Right lobe of liver (tissue), 6 donors: ENCODE results near the gene C10orf71. TPM values are rescaled to one million over a fixed set of nuclear protein-coding genes. Genes with fewer than 3 reads are reported as not detected.

ENCODE experiments used
- ATAC-seq, 4 donors: fragments of 200-7000 bp; cut with Tn5 transposase; one replicate each; pipeline ENCODE4 v1.9.1; 2020; ENCODE audit warnings: mild to moderate bottlenecking in 4 of 4, moderate library complexity in 4 of 4
- DNase-seq, 3 donors: peaks; one replicate each; pipeline ENCODE4 v3.0.0-alpha.2; 2020
- H3K27ac ChIP-seq, 3 donors: fragments of 200-600 bp; one replicate each; pipeline ENCODE4 v1.8.0; 2022
- H3K27me3 ChIP-seq, 2 donors: fragments of 200-600 bp; one replicate each; pipeline ENCODE4 v1.8.0; 2022
- H3K36me3 ChIP-seq, 4 donors: fragments of 200-600 bp; sonication (generic) in 1 of 4; one replicate each; pipeline versions ENCODE4 v1.5.1 to v1.8.0; 2017 to 2022; ENCODE audit warnings: control low read depth in 1 of 4
- H3K4me1 ChIP-seq, 4 donors: fragments of 200-600 bp; sonication (generic) in 1 of 4; one replicate each; pipeline versions ENCODE4 v1.5.1 to v1.8.0; 2017 to 2022; ENCODE audit warnings: control low read depth in 1 of 4
- H3K4me3 ChIP-seq, 3 donors: fragments of 200-600 bp; one replicate each; pipeline ENCODE4 v1.8.0; 2022
- H3K9me3 ChIP-seq, 4 donors: fragments of 200-600 bp; sonication (generic) in 1 of 4; one replicate each; pipeline versions ENCODE4 v1.5.1 to v1.8.0; 2017 to 2022; ENCODE audit warnings: control low read depth in 1 of 4
- CTCF ChIP-seq, 4 donors: fragments of 200-600 bp in 3 of 4; fragments of 450-650 bp in 1 of 4; IDR thresholded peaks; one replicate each; pipeline versions ENCODE4 v1.5.1 to v1.8.0; 2016 to 2022; ENCODE audit warnings: antibody characterized with exemption in 4 of 4, mild to moderate bottlenecking in 2 of 4
- POLR2A ChIP-seq: fragments of 450-650 bp; IDR thresholded peaks from one replicate; pipeline ENCODE4 v1.6.1; 2017; ENCODE audit warnings: antibody characterized with exemption, mild to moderate bottlenecking
- WGBS: methylation state at CpG from one replicate; pipeline ENCODE4 v1.1.6; 2018; ENCODE audit warnings: low coverage, low lambda C conversion rate; ENCODE audit not compliant: insufficient coverage; ENCODE audit errors: missing lambda C conversion rate; 5-methylcytosine and 5-hydroxymethylcytosine counted together
- intact Hi-C, 2 donors: fragments of 100-400 bp; cut with DNase I; formaldehyde crosslinking; loops; one replicate each; pipeline versions ENCODE4 v1.11.2 to v1.14.1; 2022
- total RNA-seq, 6 experiments: library from RNA; depleted of rRNA in 2 of 6; stranded (reverse); fragments of >200 nt in 2 of 6; fragmentation: NEBNext Ultra II Directional in 3 of 6; extraction: Animal tissue kit (Norgen Biotek cat#: 25700) in 3 of 6; gene quantifications; one replicate each; pipeline versions ENCODE4 v1.1.0 to v1.2.4, GENCODE V29; 2016 to 2023
- donor health status: DM: no; HTN: yes; CAD: no.
- donor health status: DM: no; HTN: no; CAD: no.
- donor health status: DM: no; HTN: no; CAD: no.
- donor health status: DM: no; HTN: yes; CAD: no.
- donor health status: DM: no; HTN: yes; CAD: no.

The C10orf71 gene
- total RNA-seq, 6 experiments from 2014 or later: 0.04 to 0.12 TPM; not detected in 4

- H3K36me3 ChIP-seq: no peaks in the 10 kb centered on the region
- DNase-seq (no peak), ATAC-seq (no peak)
- no peak overlapping the region for H3K4me3 ChIP-seq
- H3K27ac ChIP-seq: no peak overlapping the region
- no peak for TF ChIP-seq POLR2A
- no peaks in the 10 kb centered on the region for H3K27me3 ChIP-seq
- no peaks in the 10 kb centered on the region for H3K9me3 ChIP-seq
- no peaks in the 10 kb centered on the region for H3K4me1 ChIP-seq
- intact Hi-C loops: no loop called here
- WGBS: 66% methylated on average over 3 of the region's 3 CpGs
Measured at GRCh38 chr10:49355221-49355620, 56.3 kb downstream of the C10orf71 start.

- Histone ChIP-seq H3K4me3 (no peak overlapping the region), H3K4me1 (no peaks in the 10 kb centered on the region), H3K36me3 (no peaks in the 10 kb centered on the region), H3K27me3 (no peaks in the 10 kb centered on the region), H3K9me3 (no peaks in the 10 kb centered on the region), H3K27ac (no peak overlapping the region)
- TF ChIP-seq CTCF (IDR thresholded peaks at IDR 0.05) (no peak), POLR2A (no peak)
- WGBS: 76% methylated on average over 4 of the region's 4 CpGs
- intact Hi-C loops: no loop called here
- DNase-seq (no peak), ATAC-seq (no peak)
Measured at GRCh38 chr10:49356181-49356580, 57.2 kb downstream of the C10orf71 start.

GRCh38 chr10:49356944-49357343 is 58.0 kb downstream of the C10orf71 start:
- DNase-seq (no peak), ATAC-seq (no peak)
- H3K9me3 ChIP-seq: no peaks in the 10 kb centered on the region
- no peak overlapping the region for H3K4me3 ChIP-seq
- TF ChIP-seq CTCF (IDR thresholded peaks at IDR 0.05) (no peak), POLR2A (no peak)
- WGBS: 50% methylated on average over 1 of the region's 1 CpG
- no peaks in the 10 kb centered on the region for H3K36me3 ChIP-seq
- H3K4me1 ChIP-seq: no peaks in the 10 kb centered on the region
- H3K27me3 ChIP-seq: no peaks in the 10 kb centered on the region
- intact Hi-C loops: no loop called here
- H3K27ac ChIP-seq: no peak overlapping the region

GRCh38 chr10:49357910-49358309 is 58.9 kb downstream of the C10orf71 start:
- Histone ChIP-seq H3K27ac (no peak overlapping the region), H3K27me3 (no peaks in the 10 kb centered on the region), H3K9me3 (no peaks in the 10 kb centered on the region), H3K4me1 (no peaks in the 10 kb centered on the region), H3K4me3 (no peak overlapping the region), H3K36me3 (no peaks in the 10 kb centered on the region)
- ATAC-seq (no peak), DNase-seq (no peak)
- no peak for TF ChIP-seq CTCF (IDR thresholded peaks at IDR 0.05)
- TF ChIP-seq POLR2A: no peak
- intact Hi-C loops: no loop called here
- WGBS: 29% methylated on average over 2 of the region's 2 CpGs

- Histone ChIP-seq H3K4me3 (no peak overlapping the region), H3K9me3 (no peaks in the 10 kb centered on the region), H3K27ac (no peak overlapping the region), H3K36me3 (no peaks in the 10 kb centered on the region), H3K27me3 (no peaks in the 10 kb centered on the region), H3K4me1 (no peaks in the 10 kb centered on the region)
- no peak for TF ChIP-seq CTCF (IDR thresholded peaks at IDR 0.05)
- ATAC-seq: peak; percentile 12 to 21 (median 16)
- no peak for DNase-seq
- intact Hi-C loops: no loop called here
- WGBS: 38% methylated on average over 9 of the region's 13 CpGs
Measured at GRCh38 chr10:49359349-49360270, 60.6 kb downstream of the C10orf71 start.
